H1 (cell line): Measurements from ENCODE around the gene TUBB1. TPM values are rescaled to one million over a fixed set of nuclear protein-coding genes. Genes with fewer than 3 reads are reported as not detected.

Experiments used
- CTCF ChIA-PET: fragments of 300-600 bp; sonication (Branson Sonifier 250); formaldehyde crosslinking; loops from one replicate; lab custom pipeline; 2021; ENCODE audit not compliant: partially characterized antibody; lab: Charles Lee
- POLR2A ChIA-PET: fragments of 300-600 bp; sonication (Branson Sonifier 250); formaldehyde crosslinking; loops from one replicate; lab custom pipeline; 2021; ENCODE audit warnings: inconsistent platforms; ENCODE audit not compliant: partially characterized antibody; lab: Charles Lee
- DNase-seq, 2 experiments: peaks; one replicate each; pipeline versions ENCODE4 v3.0.0 to v3.0.0-alpha.2; 2010 to 2022; ENCODE audit warnings: low spot score in 2 of 2, low read depth in 1 of 2, mixed read lengths in 1 of 2
- FAIRE-seq: peaks from 2 replicates; lab custom pipeline; 2011; peaks lifted over from hg19 to GRCh38; lab: Jason Lieb, UNC
- H2AFZ ChIP-seq: 2 replicates; pipeline ENCODE4 v1.8.1; 2012; ENCODE audit warnings: low read length, inconsistent platforms
- H2AK5ac ChIP-seq: 2 replicates; pipeline ENCODE4 v1.6.1; 2013; ENCODE audit warnings: low read depth, low read length
- H2BK120ac ChIP-seq: replicated peaks from 2 replicates; pipeline ENCODE3; 2013; ENCODE audit warnings: low read depth, low read length, inconsistent platforms
- H2BK12ac ChIP-seq: 2 replicates; pipeline ENCODE4 v1.6.1; 2013; ENCODE audit warnings: low read depth, low read length
- H2BK15ac ChIP-seq: 2 replicates; pipeline ENCODE4 v1.6.1; 2013; ENCODE audit warnings: low read length
- H2BK20ac ChIP-seq: 2 replicates; pipeline ENCODE4 v1.6.1; 2013; ENCODE audit warnings: low read length
- H2BK5ac ChIP-seq: 2 replicates; pipeline ENCODE4 v1.6.1; 2013; ENCODE audit warnings: low read depth, low read length
- H3K14ac ChIP-seq: 2 replicates; pipeline ENCODE4 v1.6.1; 2013; ENCODE audit warnings: inconsistent platforms; ENCODE audit not compliant: insufficient read length
- H3K18ac ChIP-seq: 2 replicates; pipeline ENCODE4 v1.6.1; 2013; ENCODE audit warnings: low read length; ENCODE audit errors: extremely low read depth
- H3K23ac ChIP-seq: 2 replicates; pipeline ENCODE4 v1.6.1; 2013; ENCODE audit warnings: inconsistent platforms; ENCODE audit not compliant: insufficient read length
- H3K23me2 ChIP-seq: 2 replicates; pipeline ENCODE4 v1.6.1; 2013; ENCODE audit warnings: low read depth, low read length
- H3K27ac ChIP-seq: 2 replicates; pipeline ENCODE4 v1.6.1; 2011; ENCODE audit warnings: low read depth, low read length, inconsistent platforms
- H3K27me3 ChIP-seq, 4 experiments: replicated peaks in 1 of 4; 1 replicate in 1 of 4; 2 replicates in 3 of 4; pipeline versions ENCODE4 v1.6.1 to v1.8.1; 2011 to 2013; ENCODE audit warnings: low read length in 3 of 4, mild to moderate bottlenecking in 3 of 4, inconsistent platforms in 2 of 4, mixed read lengths in 2 of 4, moderate library complexity in 1 of 4; ENCODE audit not compliant: control insufficient read depth in 3 of 4, insufficient read depth in 3 of 4; ENCODE audit errors: extremely low read depth in 1 of 4
- H3K36me3 ChIP-seq, 4 experiments: 2 replicates each; pipeline versions ENCODE4 v1.6.1 to v1.8.1; 2011 to 2013; ENCODE audit warnings: mild to moderate bottlenecking in 4 of 4, low read length in 3 of 4, moderate library complexity in 2 of 4, control low read depth in 1 of 4, inconsistent platforms in 1 of 4; ENCODE audit not compliant: insufficient read depth in 4 of 4, control insufficient read depth in 2 of 4
- H3K4ac ChIP-seq: replicated peaks from 2 replicates; pipeline ENCODE3; 2013; ENCODE audit warnings: low read length, low read depth, mixed read lengths, inconsistent platforms; ENCODE audit not compliant: insufficient read length
- H3K4me1 ChIP-seq, 4 experiments: replicated peaks in 1 of 4; 1 replicate in 1 of 4; 2 replicates in 3 of 4; pipeline versions ENCODE4 v1.6.1 to v1.8.1; 2011 to 2013; ENCODE audit warnings: low read length in 3 of 4, inconsistent platforms in 2 of 4, mixed read lengths in 1 of 4; ENCODE audit not compliant: insufficient read depth in 4 of 4, control insufficient read depth in 3 of 4
- H3K4me2 ChIP-seq, 2 experiments: 2 replicates each; pipeline versions ENCODE4 v1.6.1 to v1.8.1; 2011 to 2013; ENCODE audit warnings: low read depth in 2 of 2, low read length in 2 of 2, control low read depth in 1 of 2, inconsistent platforms in 1 of 2, mild to moderate bottlenecking in 1 of 2; ENCODE audit not compliant: insufficient read depth in 1 of 2
- H3K4me3 ChIP-seq, 4 experiments: fragments of 200-600, 300-600 bp in 1 of 4; sonication (generic), shearing (Covaris generic), sonication (Bioruptor Twin) in 1 of 4; 2 replicates each; pipeline versions ENCODE4 v1.5.1 to v1.8.1; 2011 to 2016; ENCODE audit warnings: low read length in 4 of 4, low read depth in 3 of 4, control low read depth in 2 of 4, inconsistent platforms in 2 of 4, mild to moderate bottlenecking in 2 of 4, mixed read lengths in 1 of 4, moderate library complexity in 1 of 4; ENCODE audit not compliant: insufficient read depth in 2 of 4; ENCODE audit errors: extremely low read depth in 1 of 4
- H3K56ac ChIP-seq: replicated peaks from 2 replicates; pipeline ENCODE3; 2013; ENCODE audit warnings: low read depth, mild to moderate bottlenecking, mixed read lengths, low read length, inconsistent platforms; ENCODE audit not compliant: insufficient read length
- H3K79me1 ChIP-seq: 2 replicates; pipeline ENCODE4 v1.6.1; 2013; ENCODE audit warnings: low read depth, low read length, control low read depth
- H3K79me2 ChIP-seq, 2 experiments: 2 replicates each; pipeline versions ENCODE4 v1.6.1 to v1.8.1; 2012 to 2013; ENCODE audit warnings: low read length in 2 of 2, mild to moderate bottlenecking in 2 of 2, inconsistent platforms in 1 of 2; ENCODE audit not compliant: insufficient read depth in 2 of 2, control insufficient read depth in 1 of 2
- H3K9ac ChIP-seq, 4 experiments: replicated peaks in 1 of 4; 1 replicate in 1 of 4; 2 replicates in 3 of 4; pipeline versions ENCODE4 v1.6.1 to v1.8.1; 2011 to 2013; ENCODE audit warnings: low read depth in 3 of 4, low read length in 3 of 4, control low read depth in 2 of 4, mild to moderate bottlenecking in 2 of 4, moderate library complexity in 2 of 4, inconsistent platforms in 1 of 4; ENCODE audit errors: extremely low read depth in 1 of 4
- H3K9me3 ChIP-seq, 2 experiments: 2 replicates each; pipeline versions ENCODE4 v1.6.1 to v1.8.1; 2012 to 2013; ENCODE audit warnings: mild to moderate bottlenecking in 2 of 2, moderate library complexity in 2 of 2, control low read depth in 1 of 2, inconsistent platforms in 1 of 2, low read depth in 1 of 2, low read length in 1 of 2, mixed read lengths in 1 of 2; ENCODE audit not compliant: insufficient read depth in 2 of 2
- H4K20me1 ChIP-seq, 2 experiments: replicated peaks in 1 of 2; 2 replicates each; pipeline versions ENCODE3 to v1.8.1; 2011 to 2013; ENCODE audit warnings: inconsistent platforms in 2 of 2, low read length in 2 of 2, mild to moderate bottlenecking in 1 of 2; ENCODE audit not compliant: insufficient read depth in 2 of 2, control insufficient read depth in 1 of 2
- H4K5ac ChIP-seq: 2 replicates; pipeline ENCODE4 v1.6.1; 2013; ENCODE audit warnings: low read length, low read depth, mixed read lengths, inconsistent platforms; ENCODE audit not compliant: insufficient read length
- H4K8ac ChIP-seq: 2 replicates; pipeline ENCODE4 v1.8.0; 2013; ENCODE audit warnings: mild to moderate bottlenecking, moderate library complexity, low read length, inconsistent platforms; ENCODE audit not compliant: insufficient read depth; ENCODE audit errors: extremely low read depth
- H4K91ac ChIP-seq: replicated peaks from 2 replicates; pipeline ENCODE3; 2013; ENCODE audit warnings: low read length, mixed read lengths, inconsistent platforms; ENCODE audit not compliant: insufficient read length
- CREB1 ChIP-seq: IDR thresholded peaks from 2 replicates; pipeline ENCODE4 v1.6.1; 2012; ENCODE audit warnings: inconsistent platforms
- POLR2A ChIP-seq, 2 experiments: IDR thresholded peaks; 1 replicate in 1 of 2; 2 replicates in 1 of 2; pipeline ENCODE4 v1.6.1; 2011; ENCODE audit warnings: low read depth in 2 of 2, low read length in 2 of 2, mild to moderate bottlenecking in 2 of 2; ENCODE audit errors: control extremely low read depth in 1 of 2
- SP1 ChIP-seq: IDR thresholded peaks from 2 replicates; pipeline ENCODE4 v1.6.1; 2011; ENCODE audit warnings: low read depth, low read length
- WGBS, 2 experiments: shearing (Covaris generic) in 1 of 2; methylation state at CpG; one replicate each; pipeline versions ENCODE4 v1.1.6 to v1.1.7; 2013 to 2015; ENCODE audit warnings: low lambda C conversion rate in 2 of 2, mixed read lengths in 2 of 2, inconsistent platforms in 1 of 2, low coverage in 1 of 2, missing lambda C conversion rate in 1 of 2; ENCODE audit not compliant: insufficient replicate concordance in 2 of 2, insufficient coverage in 1 of 2, insufficient read length in 1 of 2; ENCODE audit errors: extremely low coverage in 1 of 2, missing lambda C conversion rate in 1 of 2; 5-methylcytosine and 5-hydroxymethylcytosine counted together
- polyA plus RNA-seq, 7 experiments: library from polyadenylated mRNA; depleted of rRNA in 3 of 7; stranded (reverse) in 5 of 7; unstranded in 2 of 7; fragments of >200 nt in 5 of 7; fragments of 200-250 nt in 2 of 7; gene quantifications; 1 replicate in 5 of 7; 2 replicates in 1 of 7; 4 replicates in 1 of 7; pipeline versions ENCODE4 v1.2.1 to v1.2.3, GENCODE V29; 2011 to 2013; ENCODE audit warnings: missing spikeins in 2 of 7, mixed read lengths in 2 of 7
- total RNA-seq: library from RNA; stranded (reverse); fragmentation: NEBNext Ultra II Directional; extraction: Animal tissue kit (Norgen Biotek cat#: 25700); gene quantifications from 2 replicates; pipeline ENCODE4 v1.2.1, GENCODE V29; 2021

Gene TUBB1
- total and polyA plus RNA-seq, 2 of the 8 experiments (the other 6 are each of a cell fraction or from before 2014, with no cell fraction given) = not detected

GRCh38 chr20:59037386-59037785, 18.2 kb downstream of the TUBB1 start:
- Histone ChIP-seq H2BK15ac (no peak overlapping the region), H3K14ac (no peak overlapping the region), H3K23ac (no peak overlapping the region), H3K4ac (no peak overlapping the region), H3K9ac (no peak overlapping the region), H3K9me3 (no peaks in the 10 kb centered on the region; a peak in 1 of 4 replicates), H2BK20ac (no peak overlapping the region), H4K20me1 (peaks cover 0 to 2% of the 10 kb centered on the region in 2 experiments), H2AK5ac (no peak overlapping the region), H2BK12ac (no peak overlapping the region), H3K18ac (no peak overlapping the region), H3K36me3 (peaks cover 0 to 29% (median 7%) of the 10 kb centered on the region in 4 experiments; a peak in 4 of 8 replicates), H3K23me2 (0 out of 2 replicates have a peak, but pooled peaks cover 2% of the 10 kb centered on the region), H3K4me1 (no peaks in the 10 kb centered on the region), H4K91ac (no peak overlapping the region), H3K27me3 (no peaks in the 10 kb centered on the region), H3K79me2 (peaks cover 11 to 35% of the 10 kb centered on the region in 2 experiments; a peak in 3 of 4 replicates), H3K79me1 (no peaks in the 10 kb centered on the region; the same call in 1 of the 2 replicates), H4K5ac (no peak overlapping the region), H3K4me3 (no peak overlapping the region), H2AFZ (no peak overlapping the region), H4K8ac (no peak overlapping the region), H2BK5ac (no peak overlapping the region), H3K56ac (no peak overlapping the region), H3K27ac (no peak overlapping the region), H3K4me2 (no peak overlapping the region), H2BK120ac (no peak overlapping the region)
- 95% methylated on average over 12 of the region's 12 CpGs; no CpG with 5 or more reads in 1 of the 2 experiments for WGBS, 2 experiments
- ChIA-PET CTCF (no interaction called here), POLR2A (no interaction called here)
- FAIRE-seq (no peak), DNase-seq (no peak)
- TF ChIP-seq POLR2A (IDR thresholded peaks at IDR 0.05; ENCODE audit: control extremely low read depth in 1 of 2, low read depth in 2 of 2, low read length in 2 of 2) (no peak), CREB1 (no peak), SP1 (no peak)
